D341Med (cell line): ENCODE results near the gene ARHGEF17.
"Not testable (repeated sequence)": the region's sequence is repeated elsewhere in the genome, so short reads cannot be mapped to it uniquely, and the experiment has no call there.

Experiments used
- DNase-seq: peaks from one replicate; pipeline ENCODE4 v3.0.0; 2012; ENCODE audit warnings: low spot score

ARHGEF17 gene

GRCh38 chr11:73273222-73273895 lies 34.7 kb upstream of the ARHGEF17 start:
- no peak for DNase-seq

- not testable (repeated sequence) for DNase-seq
These were observed 33.9 kb upstream of the ARHGEF17 start for GRCh38 chr11:73274191-73274590.

- DNase-seq = no peak
These were observed 33.2 kb upstream of the ARHGEF17 start for GRCh38 chr11:73274722-73275380.

GRCh38 chr11:73275381-73275750 lies 32.7 kb upstream of the ARHGEF17 start:
- DNase-seq = no peak

- DNase-seq = no peak
These were observed 30.6 kb upstream of the ARHGEF17 start for GRCh38 chr11:73277467-73277866.

GRCh38 chr11:73280626-73281025 lies 27.4 kb upstream of the ARHGEF17 start:
- no peak for DNase-seq

GRCh38 chr11:73281201-73281741 lies 26.8 kb upstream of the ARHGEF17 start:
- no peak for DNase-seq

GRCh38 chr11:73281796-73282660 lies 26.0 kb upstream of the ARHGEF17 start:
- DNase-seq = no peak

GRCh38 chr11:73283276-73284000 lies 24.6 kb upstream of the ARHGEF17 start:
- DNase-seq = no peak

- no peak for DNase-seq
These were observed 24.0 kb upstream of the ARHGEF17 start for GRCh38 chr11:73284106-73284505.

- DNase-seq = no peak
These were observed 22.4 kb upstream of the ARHGEF17 start for GRCh38 chr11:73285721-73286120.

GRCh38 chr11:73286240-73286810 lies 21.8 kb upstream of the ARHGEF17 start:
- no peak for DNase-seq

- no peak for DNase-seq
These were observed 20.5 kb upstream of the ARHGEF17 start for GRCh38 chr11:73287400-73288101.

GRCh38 chr11:73288192-73288872 lies 19.7 kb upstream of the ARHGEF17 start:
- DNase-seq = no peak

GRCh38 chr11:73288873-73289707 lies 19.0 kb upstream of the ARHGEF17 start:
- peak; percentile 90 for DNase-seq

- DNase-seq = no peak
These were observed 17.5 kb upstream of the ARHGEF17 start for GRCh38 chr11:73290536-73290935.

GRCh38 chr11:73291196-73291595 lies 16.9 kb upstream of the ARHGEF17 start:
- no peak for DNase-seq

GRCh38 chr11:73291781-73292524 lies 16.1 kb upstream of the ARHGEF17 start:
- no peak for DNase-seq

- DNase-seq = no peak
These were observed 15.6 kb upstream of the ARHGEF17 start for GRCh38 chr11:73292525-73292894.
